BLaER1 (cell line): ENCODE results near the gene TOLLIP.

Source experiments
- H3K27ac ChIP-seq: shearing (Covaris generic); formaldehyde crosslinking; 2 replicates; pipeline ENCODE4 v1.8.1; 2022
- H3K27me3 ChIP-seq: shearing (Covaris generic); formaldehyde crosslinking; 2 replicates; pipeline ENCODE4 v1.8.1; 2022
- H3K36me3 ChIP-seq: shearing (Covaris generic); formaldehyde crosslinking; 2 replicates; pipeline ENCODE4 v1.8.1; 2022
- H3K4me1 ChIP-seq: shearing (Covaris generic); formaldehyde crosslinking; 2 replicates; pipeline ENCODE4 v1.8.1; 2022
- H3K4me2 ChIP-seq: shearing (Covaris generic); formaldehyde crosslinking; 2 replicates; pipeline ENCODE4 v1.8.1; 2022
- H3K4me3 ChIP-seq: shearing (Covaris generic); formaldehyde crosslinking; 2 replicates; pipeline ENCODE4 v1.8.1; 2022
- H3K9ac ChIP-seq: shearing (Covaris generic); formaldehyde crosslinking; 2 replicates; pipeline ENCODE4 v1.8.1; 2022
- H3K9me3 ChIP-seq: shearing (Covaris generic); formaldehyde crosslinking; 2 replicates; pipeline ENCODE4 v1.8.1; 2022
- H4K20me1 ChIP-seq: shearing (Covaris generic); formaldehyde crosslinking; 2 replicates; pipeline ENCODE4 v1.8.1; 2022
- Cebpa-rat ChIP-seq: shearing (Covaris generic); IDR thresholded peaks from 2 replicates; pipeline ENCODE4 v1.8.1; 2022

The TOLLIP gene

DNA sequence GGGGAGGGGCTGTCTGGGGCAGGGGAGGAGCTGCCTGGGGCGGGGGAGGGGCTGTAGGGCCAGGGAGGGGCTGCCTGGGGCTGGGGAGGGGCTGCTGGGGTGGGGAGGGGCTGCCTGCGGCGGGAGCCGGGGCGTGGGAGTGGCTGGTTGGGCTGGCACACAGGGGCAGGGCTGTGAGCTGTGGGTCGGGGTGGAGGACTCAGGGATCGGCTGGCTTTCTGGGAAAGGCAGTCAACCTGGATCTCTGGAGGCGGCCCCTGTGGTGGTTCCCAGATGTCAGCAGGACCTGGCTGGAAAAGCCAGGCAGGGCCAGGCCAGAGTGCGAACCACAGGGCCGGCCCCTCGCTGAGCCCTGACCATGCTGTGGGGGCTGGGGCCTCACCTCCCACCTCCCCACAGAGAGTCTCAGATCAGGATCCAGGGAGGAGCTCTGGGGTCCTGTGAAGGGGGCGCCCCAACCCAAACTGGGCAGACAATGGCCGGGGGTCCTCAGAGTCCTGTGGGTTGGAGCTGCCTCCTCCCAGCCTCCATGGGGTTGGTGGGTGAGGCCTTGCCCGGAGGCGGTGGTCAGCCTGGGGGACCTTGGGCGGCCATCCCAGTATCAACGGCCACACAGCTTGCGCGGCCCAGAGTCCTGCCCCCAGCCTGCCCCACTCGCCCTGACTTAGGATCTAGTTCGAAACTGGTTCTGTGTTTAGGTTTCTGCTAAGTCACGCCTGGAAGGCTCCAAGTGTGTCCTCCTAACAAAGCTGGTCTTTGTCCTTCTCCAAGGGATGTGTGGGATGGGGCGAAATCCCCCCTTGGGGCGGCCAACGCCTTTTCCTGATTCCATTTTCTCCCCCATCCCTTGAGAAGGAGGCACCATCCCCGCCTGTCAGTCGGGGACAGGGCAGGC lies 84.7 kb downstream of the TOLLIP start:
- Histone ChIP-seq H3K27me3 (peaks cover 37% of the 10 kb centered on the region), H3K36me3 (no peaks in the 10 kb centered on the region), H3K4me3 (no peak overlapping the region), H3K9ac (no peak overlapping the region), H3K27ac (no peak overlapping the region), H3K4me2 (no peak overlapping the region), H3K4me1 (peaks cover 4% of the 10 kb centered on the region; the same call in 1 of the 2 replicates), H3K9me3 (no peaks in the 10 kb centered on the region), H4K20me1 (no peaks in the 10 kb centered on the region)
- TF ChIP-seq Cebpa-rat, result no peak
